B cell (primary cell): ENCODE results near the gene OLIG2. TPM values are rescaled to one million over a fixed set of nuclear protein-coding genes. Genes with fewer than 3 reads are reported as not detected.

Experiments
- ATAC-seq: fragments of 200-7000 bp; cut with Tn5 transposase; one replicate; pipeline ENCODE4 v1.10.0; 2021; ENCODE audit warnings: low read depth, mild to moderate bottlenecking, moderate number of reproducible peaks, moderate library complexity
- CTCF ChIA-PET: fragments of 350-600 bp; sonication (Branson Sonifier 250); formaldehyde crosslinking; loops from one replicate; lab custom pipeline; 2021; ENCODE audit warnings: antibody characterized with exemption, inconsistent platforms; lab: Charles Lee
- POLR2A ChIA-PET: fragments of 350-600 bp; sonication (Branson Sonifier 250); formaldehyde crosslinking; loops from one replicate; lab custom pipeline; 2021; ENCODE audit warnings: antibody characterized with exemption; lab: Charles Lee
- DNase-seq: peaks from one replicate; pipeline ENCODE4 v3.0.0; 2013
- H2AFZ ChIP-seq: 2 replicates; pipeline ENCODE4 v1.6.1; 2012; ENCODE audit warnings: mild to moderate bottlenecking, low read depth, low read length; ENCODE audit not compliant: insufficient read depth, poor library complexity, severe bottlenecking
- H3K27ac ChIP-seq, 2 donors: 1 replicate in 1 of 2; 2 replicates in 1 of 2; pipeline ENCODE4 v1.5.1; 2012 to 2013; ENCODE audit warnings: low read length in 2 of 2, mild to moderate bottlenecking in 2 of 2, moderate library complexity in 1 of 2
- H3K27me3 ChIP-seq, 4 experiments: fragments of 200-600 bp in 1 of 4; sonication (generic) in 1 of 4; replicated peaks in 1 of 4; 1 replicate in 2 of 4; 2 replicates in 2 of 4; pipeline versions ENCODE4 v1.6.1 to v1.7.0; 2013 to 2016; ENCODE audit warnings: low read length in 3 of 4, mild to moderate bottlenecking in 2 of 4, mixed read lengths in 1 of 4, moderate library complexity in 1 of 4; ENCODE audit not compliant: insufficient read depth in 4 of 4, control insufficient read depth in 3 of 4; ENCODE audit errors: control extremely low read depth in 1 of 4
- H3K36me3 ChIP-seq, 2 experiments: replicated peaks in 1 of 2; 1 replicate in 1 of 2; 2 replicates in 1 of 2; pipeline versions ENCODE4 v1.6.1 to v1.7.1; 2013; ENCODE audit warnings: low read length in 1 of 2; ENCODE audit not compliant: insufficient read depth in 2 of 2, control insufficient read depth in 1 of 2; ENCODE audit errors: control extremely low read depth in 1 of 2, extremely low read depth in 1 of 2
- H3K4me1 ChIP-seq, 2 donors: fragments of 200-600 bp in 1 of 2; sonication (generic) in 1 of 2; 1 replicate in 1 of 2; 2 replicates in 1 of 2; pipeline versions ENCODE4 v1.5.1 to v1.6.1; 2013 to 2017; ENCODE audit warnings: low read length in 2 of 2; ENCODE audit not compliant: control insufficient read depth in 2 of 2, insufficient read depth in 2 of 2
- H3K4me2 ChIP-seq: replicated peaks from 2 replicates; pipeline ENCODE3; 2012; ENCODE audit warnings: mild to moderate bottlenecking, low read depth, low read length; ENCODE audit not compliant: poor library complexity, severe bottlenecking
- H3K4me3 ChIP-seq, 5 experiments: fragments of 200-600 bp in 1 of 5; sonication (generic) in 1 of 5; 1 replicate in 3 of 5; 2 replicates in 2 of 5; pipeline versions ENCODE4 v1.5.1 to v1.7.0; 2011 to 2016; ENCODE audit warnings: low read length in 4 of 5, mild to moderate bottlenecking in 4 of 5, low read depth in 2 of 5, control low read depth in 1 of 5, moderate library complexity in 1 of 5; ENCODE audit not compliant: insufficient read depth in 1 of 5; ENCODE audit errors: control extremely low read depth in 1 of 5, extremely low read depth in 1 of 5
- H3K79me2 ChIP-seq: fragments of 200-600 bp; sonication (generic); one replicate; pipeline ENCODE4 v1.6.0; 2016; ENCODE audit warnings: low read length; ENCODE audit not compliant: control insufficient read depth, insufficient read depth
- H3K9ac ChIP-seq: fragments of 200-600 bp; sonication (generic); 2 replicates; pipeline ENCODE4 v1.6.1; 2017; ENCODE audit warnings: mild to moderate bottlenecking, low read length, moderate library complexity
- H3K9me3 ChIP-seq, 3 donors: one replicate each; pipeline versions ENCODE4 v1.6.1 to v1.7.1; 2013; ENCODE audit warnings: low read length in 2 of 3; ENCODE audit not compliant: control insufficient read depth in 2 of 3, insufficient read depth in 1 of 3; ENCODE audit errors: control extremely low read depth in 1 of 3
- H4K20me1 ChIP-seq: 2 replicates; pipeline ENCODE4 v1.6.0; 2012; ENCODE audit warnings: mild to moderate bottlenecking, low read length; ENCODE audit not compliant: insufficient read depth, control insufficient read depth, poor library complexity, severe bottlenecking
- H3K27ac Mint-ChIP-seq: one replicate; pipeline ENCODE4 v1.8.0; 2021; ENCODE audit warnings: mixed read lengths
- H3K27me3 Mint-ChIP-seq: one replicate; pipeline ENCODE4 v1.8.0; 2021; ENCODE audit warnings: mixed read lengths
- H3K4me1 Mint-ChIP-seq: one replicate; pipeline ENCODE4 v1.8.0; 2021; ENCODE audit warnings: mixed read lengths
- H3K4me3 Mint-ChIP-seq: one replicate; pipeline ENCODE4 v1.8.0; 2021; ENCODE audit warnings: mixed read lengths
- H3K9me3 Mint-ChIP-seq: one replicate; pipeline ENCODE4 v1.8.0; 2022; ENCODE audit warnings: mixed read lengths; ENCODE audit not compliant: insufficient read depth
- CTCF ChIP-seq: fragments of 200-600 bp; IDR thresholded peaks from one replicate; pipeline ENCODE4 v1.8.0; 2022; ENCODE audit warnings: antibody characterized with exemption, mild to moderate bottlenecking
- EZH2 ChIP-seq: IDR thresholded peaks from 2 replicates; pipeline ENCODE4 v1.6.1; 2012; ENCODE audit warnings: borderline replicate concordance, low read depth, mild to moderate bottlenecking, moderate library complexity, low read length; ENCODE audit not compliant: insufficient read depth, poor library complexity, severe bottlenecking
- WGBS: methylation state at CpG from one replicate; pipeline ENCODE4 v1.1.5; 2013; ENCODE audit warnings: missing lambda C conversion rate; ENCODE audit not compliant: insufficient coverage; 5-methylcytosine and 5-hydroxymethylcytosine counted together
- intact Hi-C: fragments of 100-400 bp; cut with micrococcal nuclease; formaldehyde crosslinking; loops from one replicate; pipeline ENCODE4 v1.10.0; 2022
- polyA plus RNA-seq: library from polyadenylated mRNA; depleted of rRNA; stranded (reverse); fragments of >200 nt; gene quantifications from 2 replicates; pipeline ENCODE4 v1.2.3, GENCODE V29; 2012
- total RNA-seq, 2 donors: library from RNA; stranded (reverse); fragments of 120-200 nt in 1 of 2; gene quantifications; 1 replicate in 1 of 2; 2 replicates in 1 of 2; pipeline versions ENCODE4 v1.2.3 to v1.2.4, GENCODE V29; 2013 to 2022

The OLIG2 gene
- total and polyA plus RNA-seq, 2 donors (not counting 1 experiment from before 2014, with no cell fraction given): not detected

DNA sequence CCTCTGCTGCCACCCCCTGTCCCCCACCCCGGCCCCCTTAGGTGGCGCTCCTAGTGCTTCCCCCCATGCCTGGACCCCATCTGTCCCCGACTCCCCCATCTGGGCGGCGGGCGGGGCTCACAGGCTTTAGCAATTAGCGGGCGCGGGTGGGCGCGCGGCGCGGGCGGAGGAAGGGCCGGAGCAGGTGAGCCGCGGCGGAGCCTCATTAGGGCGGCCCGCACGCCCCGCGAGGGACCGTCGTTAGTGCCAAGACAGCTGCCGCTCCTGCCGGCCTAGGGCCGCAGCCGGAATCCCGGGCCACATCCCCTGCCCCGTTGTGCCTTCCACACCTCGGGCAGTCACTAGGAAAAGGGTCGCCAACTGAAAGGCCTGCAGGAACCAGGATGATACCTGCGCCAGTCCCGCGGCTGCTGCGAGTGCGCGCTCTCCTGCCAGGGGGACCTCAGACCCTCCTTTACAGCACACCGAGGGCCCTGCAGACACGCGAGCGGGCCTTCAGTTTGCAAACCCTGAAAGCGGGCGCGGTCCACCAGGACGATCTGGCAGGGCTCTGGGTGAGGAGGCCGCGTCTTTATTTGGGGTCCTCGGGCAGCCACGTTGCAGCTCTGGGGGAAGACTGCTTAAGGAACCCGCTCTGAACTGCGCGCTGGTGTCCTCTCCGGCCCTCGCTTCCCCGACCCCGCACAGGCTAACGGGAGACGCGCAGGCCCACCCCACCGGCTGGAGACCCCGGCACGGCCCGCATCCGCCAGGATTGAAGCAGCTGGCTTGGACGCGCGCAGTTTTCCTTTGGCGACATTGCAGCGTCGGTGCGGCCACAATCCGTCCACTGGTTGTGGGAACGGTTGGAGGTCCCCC lies 7.6 kb downstream of the OLIG2 start:
- intact Hi-C loops: no loop called here
- WGBS: 73% methylated on average over 73 of the region's 76 CpGs
- Histone ChIP-seq H3K36me3 (no peaks in the 10 kb centered on the region), H2AFZ (no peak overlapping the region), H3K4me2 (no peak overlapping the region), H3K4me1 (peaks cover 12% of the 10 kb centered on the region in 2 donors), H4K20me1 (no peaks in the 10 kb centered on the region), H3K9ac (no peak overlapping the region), H3K79me2 (no peaks in the 10 kb centered on the region), H3K27me3 (peaks cover 0 to 45% (median 19%) of the 10 kb centered on the region in 4 experiments), H3K27ac (no peak overlapping the region), H3K4me3 (no peak overlapping the region), H3K9me3 (peaks cover 0 to 17% (median 0%) of the 10 kb centered on the region in 3 donors)
- CTCF ChIA-PET: no interaction called here
- Mint-ChIP-seq H3K27me3 (peaks cover 57% of the 10 kb centered on the region), H3K9me3 (no peaks in the 10 kb centered on the region), H3K4me3 (no peak overlapping the region), H3K4me1 (peaks cover 13% of the 10 kb centered on the region), H3K27ac (no peak overlapping the region)
- POLR2A ChIA-PET: no interaction called here
- ATAC-seq: no peak
- no peak for DNase-seq
- TF ChIP-seq CTCF (no peak), EZH2 (no peak)

DNA sequence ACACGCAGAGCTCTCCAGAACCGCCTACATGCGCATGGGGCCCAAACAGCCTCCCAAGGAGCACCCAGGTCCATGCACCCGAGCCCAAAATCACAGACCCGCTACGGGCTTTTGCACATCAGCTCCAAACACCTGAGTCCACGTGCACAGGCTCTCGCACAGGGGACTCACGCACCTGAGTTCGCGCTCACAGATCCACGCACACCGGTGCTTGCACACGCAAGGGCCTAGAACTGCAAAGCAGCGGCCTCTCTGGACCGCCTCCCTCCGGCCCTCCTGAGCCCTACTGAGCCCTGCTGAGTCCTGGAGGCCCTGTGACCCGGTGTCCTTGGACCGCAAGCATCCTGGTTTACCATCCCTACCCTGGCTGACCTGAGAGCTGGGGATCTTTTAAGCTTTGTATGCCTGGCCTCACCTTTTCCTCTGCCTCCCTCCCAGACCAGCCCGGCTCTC lies 8.3 kb downstream of the OLIG2 start:
- Histone ChIP-seq H3K4me3 (no peak overlapping the region), H3K9ac (no peak overlapping the region), H3K36me3 (no peaks in the 10 kb centered on the region), H2AFZ (no peak overlapping the region), H3K79me2 (no peaks in the 10 kb centered on the region), H3K4me1 (peaks cover 6 to 7% of the 10 kb centered on the region in 2 donors), H3K9me3 (peaks cover 0 to 16% (median 0%) of the 10 kb centered on the region in 3 donors), H4K20me1 (no peaks in the 10 kb centered on the region), H3K4me2 (no peak overlapping the region), H3K27ac (no peak overlapping the region), H3K27me3 (peaks cover 0 to 39% (median 13%) of the 10 kb centered on the region in 4 experiments)
- Mint-ChIP-seq H3K9me3 (no peaks in the 10 kb centered on the region), H3K4me1 (peaks cover 7% of the 10 kb centered on the region), H3K27me3 (peaks cover 56% of the 10 kb centered on the region), H3K4me3 (no peak overlapping the region), H3K27ac (no peak overlapping the region)
- intact Hi-C loops: no loop called here
- ATAC-seq (no peak), DNase-seq (no peak)
- CTCF ChIA-PET: no interaction called here
- TF ChIP-seq EZH2 (no peak), CTCF (no peak)
- 98% methylated on average over 20 of the region's 20 CpGs for WGBS
- POLR2A ChIA-PET: no interaction called here
